SHP77 treated with DMSO at 0.1 percent for 48 hours (cell line): ENCODE results near the gene SYK.
"Not testable (repeated sequence)": the region's sequence is repeated elsewhere in the genome, so short reads cannot be mapped to it uniquely, and the experiment has no call there.

Source experiments
- DNase-seq: peaks from one replicate; lab custom pipeline; 2025; lab: John Stamatoyannopoulos, UW

The SYK gene

DNA sequence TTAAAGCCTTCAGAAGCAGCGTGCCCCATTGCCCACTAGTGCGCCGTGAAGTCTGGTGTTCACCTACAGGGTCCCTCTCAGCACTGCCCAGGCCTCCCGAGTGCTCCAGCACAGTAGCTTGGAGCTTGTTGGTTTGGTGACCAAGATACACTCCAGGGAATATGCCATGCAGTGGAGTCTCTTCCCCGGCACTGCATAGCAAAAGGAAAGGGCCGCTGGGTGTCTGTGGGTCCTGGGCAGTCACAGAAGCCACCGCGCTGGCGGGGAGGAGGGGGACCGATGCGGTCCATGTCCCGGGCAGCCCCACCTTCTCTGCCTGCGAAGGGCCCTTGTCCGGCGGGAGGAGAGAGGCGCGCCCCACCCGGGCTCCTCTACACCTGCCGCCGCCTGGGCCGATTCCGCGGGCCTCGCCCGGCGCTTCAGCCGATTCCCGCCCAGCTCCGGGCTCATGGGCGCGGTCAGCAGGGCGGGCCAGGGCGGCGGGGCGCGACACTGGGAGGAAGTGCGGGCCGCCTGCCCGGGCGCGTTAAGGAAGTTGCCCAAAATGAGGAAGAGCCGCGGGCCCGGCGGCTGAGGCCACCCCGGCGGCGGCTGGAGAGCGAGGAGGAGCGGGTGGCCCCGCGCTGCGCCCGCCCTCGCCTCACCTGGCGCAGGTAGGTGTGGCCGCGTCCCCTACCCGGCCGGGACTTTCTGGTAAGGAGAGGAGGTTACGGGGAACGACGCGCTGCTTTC is at the start of gene SYK:
Gene SYK (plus strand): TSS at position 579 of the 732 bp plus-strand sequence. CDS start 42,080 bp downstream, outside the sequence.
- DNase-seq: peak; percentile 46

DNA sequence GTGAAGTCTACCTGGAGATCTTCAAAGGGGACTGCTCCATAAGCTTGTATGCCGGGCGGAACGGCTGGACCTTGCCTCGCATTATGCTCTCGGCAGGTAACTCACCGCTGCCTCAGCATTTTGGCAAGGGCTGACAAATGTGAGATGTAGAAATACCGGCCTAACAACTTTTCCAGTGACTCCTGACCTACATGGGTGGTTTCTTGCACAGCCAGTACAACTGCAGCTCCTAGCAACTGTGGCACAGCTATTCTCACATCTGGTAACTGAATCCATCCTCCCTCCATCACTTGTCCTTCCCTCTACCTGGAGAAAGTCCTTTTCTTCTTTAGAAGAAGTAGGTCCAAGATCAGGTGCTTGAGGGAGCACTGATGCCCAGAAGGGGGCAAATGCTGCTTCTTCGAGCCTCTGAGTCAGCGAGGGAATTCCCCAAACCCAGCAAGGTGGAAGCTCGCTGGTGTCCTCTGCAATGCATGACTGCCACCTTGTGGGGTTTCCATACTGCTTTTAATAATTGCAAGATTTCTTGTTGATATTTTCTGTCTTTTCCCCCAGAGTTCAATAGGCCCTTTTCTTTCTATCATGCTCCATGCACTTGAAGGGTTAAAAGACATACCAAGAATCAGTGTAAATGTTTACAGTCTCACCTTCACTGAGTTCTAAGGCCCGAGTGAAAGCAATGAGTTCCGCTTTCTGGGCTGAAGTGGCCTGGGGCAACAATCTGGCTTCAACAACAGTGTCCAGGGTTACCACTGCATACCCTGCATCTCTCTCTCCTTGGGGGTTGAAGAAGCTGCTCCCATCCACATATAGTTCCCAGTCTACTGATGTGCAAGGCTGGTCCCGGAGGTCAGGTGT is 45.9 kb upstream of the SYK start:
- DNase-seq: peak; percentile 46

DNA sequence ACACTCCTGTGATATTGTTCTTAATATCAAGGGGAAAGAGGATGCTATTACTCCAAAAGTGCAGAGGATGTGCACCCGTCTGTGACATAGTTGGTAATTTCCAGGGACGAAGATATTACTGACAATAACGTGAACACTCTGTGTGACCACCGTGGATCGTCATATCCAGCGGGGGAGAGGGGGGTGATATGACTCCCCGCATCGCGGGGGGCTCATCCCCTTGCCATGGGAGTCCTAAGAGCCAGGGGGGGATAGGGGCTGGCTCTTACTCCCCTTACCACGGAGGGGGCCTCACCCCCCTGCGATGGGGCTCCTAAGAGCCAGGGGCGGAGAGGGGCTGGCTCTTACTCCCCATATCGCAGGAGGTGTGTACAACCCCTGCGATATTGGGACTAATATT is 41.0 kb upstream of the SYK start:
- DNase-seq: not testable (repeated sequence)

DNA sequence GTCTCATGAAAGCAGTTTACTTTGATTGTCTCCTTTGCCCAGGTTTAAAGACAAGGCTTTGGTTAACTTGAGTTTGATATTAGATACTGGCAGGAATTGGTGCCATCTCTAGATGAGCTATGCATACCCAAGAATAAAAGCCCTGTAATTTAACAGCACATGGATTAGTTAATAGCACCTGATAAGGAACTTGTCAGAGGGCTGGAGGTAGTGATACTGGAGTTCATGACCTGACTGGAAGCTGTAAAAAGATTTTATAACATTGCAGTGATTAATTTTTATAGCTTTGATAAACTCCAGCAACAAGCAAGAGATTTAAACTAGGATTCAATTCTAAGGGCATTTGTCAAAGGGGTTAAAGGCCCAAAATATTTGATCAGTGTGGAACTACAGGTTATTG is 34.9 kb upstream of the SYK start:
- no peak for DNase-seq

DNA sequence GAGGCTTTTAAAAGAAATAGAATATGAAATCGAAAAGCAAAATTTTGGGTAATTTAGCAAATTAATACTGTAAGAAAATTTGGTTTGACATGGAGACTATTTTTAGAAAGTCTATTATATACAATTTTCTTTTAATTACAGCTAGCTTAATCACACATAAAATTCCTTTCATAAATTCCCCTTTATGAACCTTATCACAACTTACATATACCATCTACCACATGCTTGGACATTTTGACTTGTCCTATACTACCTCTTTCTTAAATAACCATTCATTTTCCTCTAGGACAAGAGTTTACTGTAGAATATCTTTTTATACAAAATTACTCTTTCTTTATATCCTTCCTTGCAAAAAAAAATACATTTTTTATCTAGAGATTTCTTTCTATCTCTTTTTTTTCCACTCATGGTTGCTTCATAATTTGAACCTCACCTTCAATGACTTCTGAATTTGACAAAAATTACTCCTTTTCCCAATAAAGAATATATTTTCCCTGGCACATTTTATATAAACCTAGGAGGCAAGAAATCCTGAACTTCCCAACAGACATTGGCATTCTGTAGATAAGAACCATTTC is 34.0 kb upstream of the SYK start:
- DNase-seq: no peak

DNA sequence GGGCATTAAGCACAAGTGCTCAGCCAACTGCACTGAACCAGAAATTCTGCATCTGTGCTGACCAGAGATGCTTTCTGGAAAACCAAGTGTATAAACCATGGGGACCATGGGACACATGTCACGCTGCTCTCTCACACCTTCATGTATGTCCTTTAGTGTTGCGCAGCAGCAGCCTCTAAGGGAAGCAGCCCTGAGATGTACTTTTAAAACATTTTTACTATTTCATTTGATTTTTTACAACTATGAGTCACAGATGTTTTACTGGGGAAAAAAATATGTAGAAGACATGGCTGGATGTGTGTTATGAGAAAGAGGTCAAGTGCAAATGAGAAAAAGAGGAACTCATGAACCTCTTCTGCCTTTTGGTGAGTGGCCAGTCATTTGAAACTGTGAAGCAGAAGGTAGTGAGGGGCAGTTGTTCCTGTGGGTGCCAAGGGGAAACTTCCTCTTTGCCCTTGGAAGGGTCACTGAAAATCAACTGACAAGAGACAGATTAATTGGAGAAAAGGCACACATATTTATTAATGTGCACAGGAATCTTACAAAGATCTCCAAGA is 31.4 kb upstream of the SYK start:
- no peak for DNase-seq

DNA sequence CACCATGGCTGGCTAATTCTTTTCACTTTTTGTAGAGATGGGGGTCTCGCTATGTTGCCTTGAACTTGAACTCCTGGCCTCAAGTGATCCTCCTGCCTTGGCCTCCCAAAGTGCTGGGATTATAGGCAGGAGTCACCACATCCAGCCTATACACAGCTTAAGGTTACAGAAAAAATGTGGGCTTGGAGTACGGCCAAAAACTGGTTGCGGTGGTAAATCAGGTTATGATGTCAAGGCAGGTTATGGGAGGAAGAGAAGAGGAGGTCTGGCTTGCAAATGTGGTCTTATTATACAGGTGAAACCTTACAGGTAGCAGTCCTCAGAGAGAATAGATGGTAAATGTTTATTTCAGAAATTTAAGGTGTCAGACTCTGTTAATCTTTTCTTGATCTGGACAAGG is 30.7 kb upstream of the SYK start:
- no peak for DNase-seq

DNA sequence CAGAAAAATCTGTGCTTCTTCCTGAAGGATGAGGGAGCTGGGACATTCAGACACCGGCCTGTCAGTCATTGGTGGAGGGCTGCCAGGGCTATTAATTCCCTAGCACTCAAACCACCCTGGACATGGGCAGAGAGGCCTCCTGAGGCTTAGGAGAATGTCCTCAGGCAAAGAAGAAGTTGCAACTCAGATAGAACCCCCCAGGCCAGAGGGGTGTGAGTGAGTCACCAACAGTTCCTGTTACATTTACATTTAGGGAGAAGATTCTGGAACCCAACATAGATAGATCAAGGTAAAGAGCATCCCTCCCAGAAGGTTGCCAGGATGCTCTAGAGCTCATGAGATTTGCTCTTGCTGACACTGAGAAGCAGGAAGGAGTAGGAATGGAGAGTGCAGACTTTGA is 29.2 kb upstream of the SYK start:
- no peak for DNase-seq

DNA sequence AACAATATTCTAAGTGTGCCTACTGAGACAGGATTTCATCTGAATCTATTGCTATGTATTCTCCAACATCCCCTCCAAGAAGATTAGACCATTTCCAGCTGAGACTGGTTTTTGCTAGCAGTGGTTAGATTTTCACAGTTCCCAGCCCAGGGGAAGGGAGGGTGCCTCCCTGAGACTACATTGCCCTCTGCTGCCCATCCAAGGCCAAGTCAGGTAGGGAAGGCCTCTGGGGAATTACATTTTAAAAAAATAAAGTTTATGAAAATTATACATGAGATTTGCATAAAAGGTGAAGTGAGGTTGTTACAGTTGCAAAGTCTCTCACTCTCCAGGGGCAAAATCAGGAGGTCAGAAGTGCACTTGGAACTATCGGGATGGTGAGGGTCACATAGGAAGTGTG is 28.0 kb upstream of the SYK start:
- no peak for DNase-seq

DNA sequence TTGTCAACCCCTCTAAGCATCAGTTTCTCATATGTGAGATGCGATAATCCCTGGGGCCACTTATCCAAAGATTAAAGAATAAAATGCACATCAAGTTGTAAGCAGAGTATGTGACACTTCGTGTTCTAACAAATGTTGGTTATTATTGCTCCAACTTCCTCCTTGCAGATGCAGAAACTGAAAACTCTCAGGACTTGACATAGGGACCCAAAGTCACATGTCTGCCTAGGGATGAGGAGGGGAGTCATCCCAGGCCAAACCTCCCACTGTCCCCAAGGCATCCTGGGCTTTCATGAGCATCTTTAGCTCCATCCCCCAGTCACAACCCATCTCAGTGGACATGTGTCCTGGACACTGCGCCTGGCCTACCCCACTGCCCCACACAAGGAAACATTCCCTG is 27.5 kb upstream of the SYK start:
- DNase-seq: no peak

DNA sequence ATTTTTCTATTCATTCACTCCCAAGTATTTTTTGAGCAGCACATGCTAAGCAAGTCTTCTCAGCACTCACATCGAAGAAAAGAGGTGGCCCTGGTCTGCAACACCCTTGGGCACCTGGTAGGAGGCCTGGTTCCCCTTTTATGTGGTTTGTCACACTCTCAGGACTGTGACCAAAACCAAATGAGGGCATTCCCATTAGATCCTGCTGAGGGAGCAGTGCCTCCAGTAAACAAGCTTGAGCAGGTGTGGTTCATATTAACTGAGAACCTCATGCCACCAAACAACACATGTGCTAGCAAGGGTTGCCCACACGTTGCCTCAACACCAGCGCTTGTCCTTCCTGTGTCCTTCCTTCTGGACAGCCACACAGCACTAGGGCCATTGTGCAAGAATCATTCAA is 26.9 kb upstream of the SYK start:
- DNase-seq: no peak

DNA sequence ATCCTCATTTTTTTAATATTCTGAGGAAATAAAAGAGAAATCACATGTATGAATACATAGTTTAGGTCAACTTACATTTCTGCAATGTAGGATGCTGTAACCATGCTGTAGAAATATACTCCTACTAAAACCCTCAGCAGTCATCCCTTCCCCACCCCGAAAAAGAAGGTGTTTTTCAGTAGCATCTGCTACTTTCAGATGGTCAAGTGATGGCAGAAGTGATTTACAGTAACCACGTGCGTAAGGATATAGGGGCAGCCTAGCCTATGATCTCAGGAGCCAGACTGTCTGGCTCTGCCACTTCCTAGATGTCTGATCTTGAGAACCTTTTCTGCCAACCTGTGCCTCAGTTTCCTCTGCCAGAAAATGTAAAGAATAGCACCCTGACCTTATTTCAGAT is 26.0 kb upstream of the SYK start:
- DNase-seq: no peak

DNA sequence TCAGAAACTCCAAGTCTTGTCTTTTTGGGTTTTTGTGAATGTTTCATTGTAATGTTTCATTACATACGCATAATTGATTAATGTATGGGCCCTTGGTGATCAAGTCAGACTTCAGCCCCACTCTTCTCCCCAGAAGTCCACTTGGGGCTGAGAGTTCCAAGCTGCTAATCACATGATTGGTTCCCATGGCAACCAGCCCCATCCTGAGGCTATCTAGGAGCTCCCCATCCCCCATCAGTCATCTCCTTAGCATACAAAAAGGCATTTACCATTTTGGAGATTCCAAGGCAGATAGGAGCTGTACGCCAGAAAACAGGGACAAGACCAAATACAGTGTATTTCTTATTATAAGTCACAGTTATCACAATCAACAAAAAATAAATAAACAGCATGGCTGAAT is 22.9 kb upstream of the SYK start:
- no peak for DNase-seq

DNA sequence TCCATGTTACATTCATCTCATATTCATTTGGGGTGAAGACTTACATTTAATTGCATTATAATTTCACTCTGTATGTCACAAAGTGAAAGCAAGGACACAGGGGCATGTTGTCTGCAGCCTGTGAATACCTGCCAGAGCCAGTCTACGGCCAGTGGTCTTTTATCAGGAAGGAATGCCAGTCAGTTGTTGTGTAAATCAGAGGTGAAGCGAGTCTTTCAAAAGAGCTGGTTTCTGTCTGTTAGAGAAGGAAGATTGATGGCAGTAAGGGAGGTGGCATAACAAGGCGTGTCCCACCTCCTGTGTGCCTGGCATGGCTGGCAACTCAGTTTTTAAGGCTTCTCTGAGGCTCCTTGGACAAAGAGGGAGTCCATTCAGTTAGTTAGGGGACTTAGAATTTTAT is 18.1 kb upstream of the SYK start:
- no peak for DNase-seq

DNA sequence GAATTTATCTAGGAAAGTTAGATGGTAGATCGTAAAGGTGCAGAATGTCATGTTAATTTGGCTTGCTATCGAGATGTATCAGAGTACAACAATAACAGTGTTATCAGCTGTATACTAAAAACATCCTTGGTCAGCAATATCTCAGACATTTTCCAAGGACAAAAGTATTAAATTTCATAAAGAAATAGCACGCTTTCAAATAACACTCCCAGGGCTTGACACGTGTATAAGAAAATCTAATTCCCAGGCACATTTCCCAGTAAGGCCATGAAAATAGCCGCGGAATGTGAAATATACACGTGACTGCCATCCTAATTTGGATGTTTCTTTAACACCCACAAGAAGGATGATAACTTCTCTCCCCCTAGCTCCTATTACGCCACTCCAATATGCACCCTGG is 17.7 kb upstream of the SYK start:
- DNase-seq: no peak

DNA sequence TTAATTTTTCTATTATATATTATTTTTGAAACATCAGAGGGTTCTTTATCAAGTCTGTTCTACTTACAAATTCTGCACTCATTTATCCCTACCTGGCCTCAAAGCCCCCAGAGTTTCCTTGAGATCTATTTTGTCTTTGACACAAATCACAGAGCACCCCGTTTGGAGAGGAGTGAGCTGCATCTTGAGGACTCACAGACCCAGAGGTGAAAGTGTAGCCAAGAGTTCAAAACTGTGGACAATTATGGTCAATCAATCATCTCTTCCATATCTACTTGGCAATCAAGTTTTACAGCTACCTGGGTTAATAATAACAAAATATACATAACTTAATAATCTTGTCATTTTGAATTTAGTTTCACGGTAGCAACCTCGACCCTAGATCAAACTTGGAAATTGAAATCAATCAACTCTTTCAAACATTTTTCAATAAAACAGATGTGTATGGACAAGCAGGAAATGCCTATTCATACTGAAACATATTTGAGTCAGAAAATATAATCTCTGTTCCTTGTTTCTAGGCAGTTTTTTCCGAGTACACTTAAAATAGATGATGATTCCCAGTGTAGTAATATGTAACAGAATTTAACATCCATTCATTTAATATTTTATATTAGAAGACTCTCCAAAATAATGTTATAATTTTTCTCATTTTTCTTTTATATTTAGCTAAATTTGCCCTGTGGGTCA is 13.7 kb upstream of the SYK start:
- no peak for DNase-seq

DNA sequence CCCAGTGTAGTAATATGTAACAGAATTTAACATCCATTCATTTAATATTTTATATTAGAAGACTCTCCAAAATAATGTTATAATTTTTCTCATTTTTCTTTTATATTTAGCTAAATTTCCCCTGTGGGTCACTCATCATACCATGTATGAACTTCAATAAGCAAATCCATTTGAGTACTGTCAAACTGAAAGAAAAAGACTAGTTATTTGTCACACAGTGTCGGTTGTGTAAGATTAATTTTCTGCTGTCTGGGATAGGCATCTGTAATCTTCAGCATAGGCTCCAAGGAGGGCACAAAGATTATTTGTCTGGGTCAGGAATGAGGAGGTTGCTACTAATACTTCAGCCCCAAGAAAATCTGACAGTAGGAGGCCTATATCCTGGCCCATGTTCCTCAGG is 13.1 kb upstream of the SYK start:
- not testable (repeated sequence) for DNase-seq

DNA sequence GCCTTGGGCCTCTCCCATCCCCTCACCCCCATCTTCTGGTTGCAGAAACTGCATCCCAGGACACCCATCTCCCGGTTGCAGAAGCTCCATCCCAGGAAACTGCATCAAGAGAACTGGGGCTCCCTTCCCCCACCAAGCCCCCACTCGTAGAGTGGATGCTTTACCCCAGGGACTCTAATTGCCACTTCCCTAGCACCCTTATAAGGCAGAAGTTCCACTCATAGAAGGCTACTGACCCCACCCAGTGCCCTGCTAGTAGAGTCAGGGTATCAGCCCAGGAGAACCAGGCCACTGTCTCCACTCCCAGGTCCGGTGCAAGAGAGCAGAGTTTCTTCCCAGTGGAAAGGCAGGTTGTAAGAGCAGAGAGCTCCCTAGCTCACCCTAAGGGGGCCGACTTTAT is 12.2 kb upstream of the SYK start:
- DNase-seq: no peak

DNA sequence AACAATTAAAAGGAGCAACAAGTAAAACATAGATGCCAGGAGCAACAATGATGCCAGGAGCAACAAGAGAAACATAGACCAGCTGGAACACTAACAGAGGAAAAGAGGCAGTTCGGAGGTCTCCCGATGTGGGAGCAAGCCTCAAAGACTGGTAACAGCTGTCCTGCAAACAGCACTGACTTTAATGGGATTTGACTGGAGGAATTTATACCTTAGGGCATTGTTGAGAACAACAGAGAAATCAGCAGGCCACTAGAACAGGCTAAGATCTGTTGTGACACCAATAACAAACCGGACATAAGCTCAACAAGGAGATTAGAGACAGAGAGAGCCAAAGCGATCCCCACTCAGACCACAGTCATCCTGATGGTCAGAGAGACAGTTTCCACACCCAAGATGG is 11.8 kb upstream of the SYK start:
- DNase-seq: no peak

DNA sequence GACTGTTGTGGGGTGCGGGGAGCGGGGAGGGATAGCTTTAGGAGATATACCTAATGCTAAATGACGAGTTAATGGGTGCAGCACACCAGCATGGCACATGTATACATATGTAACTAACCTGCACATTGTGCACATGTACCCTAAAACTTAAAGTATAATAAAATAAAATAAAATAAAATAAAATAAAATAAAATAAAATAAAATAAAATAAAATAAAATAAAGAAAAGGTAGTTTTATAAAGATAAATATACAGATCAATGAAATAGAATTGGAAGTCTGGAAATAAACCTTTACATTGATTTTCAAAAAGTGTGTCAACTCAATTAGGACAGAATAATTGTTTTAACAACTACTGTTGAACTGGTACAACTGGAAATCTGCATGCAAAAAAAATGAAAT is 8.6 kb upstream of the SYK start:
- DNase-seq: not testable (repeated sequence)

DNA sequence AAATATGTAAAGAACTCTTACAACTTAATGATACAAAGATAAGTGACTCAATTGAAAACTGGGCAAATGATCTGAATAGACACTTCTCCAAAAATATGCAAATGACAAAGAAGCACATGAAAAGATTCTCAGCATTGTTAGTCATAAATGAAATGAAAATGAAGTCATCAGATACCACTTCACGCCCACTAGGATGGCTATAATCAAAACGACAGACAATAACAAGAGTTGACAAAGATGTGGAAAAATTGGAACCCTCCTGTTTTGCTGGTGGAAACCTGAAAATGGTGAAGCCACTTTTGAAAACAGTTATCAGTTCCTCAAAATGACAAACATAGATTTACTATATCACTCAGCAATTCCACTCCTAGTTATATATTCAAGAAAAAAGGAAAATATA is 7.9 kb upstream of the SYK start:
- no peak for DNase-seq

DNA sequence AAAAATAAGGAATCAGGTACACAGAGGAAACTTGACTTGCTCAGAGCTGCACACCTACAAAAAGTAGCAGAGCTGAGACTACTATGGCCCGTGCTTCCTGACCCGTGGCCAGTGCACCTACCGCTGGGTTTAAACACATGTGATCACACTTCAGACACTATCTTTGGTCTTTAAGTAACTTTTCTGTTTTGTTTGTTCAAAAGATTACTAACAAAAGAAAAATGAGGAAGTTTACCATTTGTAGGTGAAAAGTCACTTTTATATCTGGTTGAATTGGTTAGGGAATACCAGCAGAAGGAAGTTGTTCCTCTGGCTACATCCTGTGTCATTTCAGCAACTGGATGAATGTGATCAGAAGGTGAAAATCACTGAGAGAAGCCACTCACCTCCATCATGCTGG is 6.5 kb upstream of the SYK start:
- no peak for DNase-seq
